Fibroblast of skin of left quadriceps (primary cell): ENCODE measurements around the gene SPATC1L.
"Not testable (repeated sequence)": the region's sequence is repeated elsewhere in the genome, so short reads cannot be mapped to it uniquely, and the experiment has no call there.

Source experiments
- DNase-seq, 2 experiments: peaks; one replicate each; pipeline ENCODE4 v3.0.0-alpha.2; 2013; ENCODE audit warnings: low read depth in 2 of 2

SPATC1L gene

DNA sequence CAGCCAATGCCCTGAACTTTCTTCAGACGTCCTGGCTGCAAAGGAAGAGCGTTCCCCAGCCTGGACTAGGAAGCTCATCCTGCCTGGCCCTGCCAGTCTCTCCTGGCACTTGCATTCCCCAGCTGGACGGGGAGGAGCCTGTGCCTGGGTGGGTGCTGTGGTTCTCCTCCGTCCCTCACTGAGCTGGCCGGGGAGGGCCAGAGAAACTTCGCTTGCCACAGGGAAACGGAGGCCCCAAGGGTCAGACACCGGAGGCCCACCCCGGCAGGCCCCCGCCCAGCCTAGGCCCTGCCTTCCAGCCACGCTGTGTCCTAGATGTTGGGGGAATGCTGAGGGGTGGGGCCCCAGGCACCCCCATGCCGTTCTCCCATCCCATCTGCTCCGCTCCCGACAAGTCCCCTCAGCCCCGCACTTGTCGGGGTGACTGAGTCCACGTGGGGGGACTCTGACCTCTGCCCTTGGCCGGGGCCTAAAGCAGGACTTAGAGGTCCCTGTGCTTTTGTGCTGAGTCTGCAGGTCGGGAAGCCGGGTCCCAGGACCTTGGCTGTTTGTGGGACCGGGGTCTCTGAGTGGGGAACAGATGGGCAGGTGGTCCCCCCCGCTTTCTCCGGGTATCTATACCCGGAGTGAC is 33.7 kb downstream of the SPATC1L start:
- DNase-seq: no peak

DNA sequence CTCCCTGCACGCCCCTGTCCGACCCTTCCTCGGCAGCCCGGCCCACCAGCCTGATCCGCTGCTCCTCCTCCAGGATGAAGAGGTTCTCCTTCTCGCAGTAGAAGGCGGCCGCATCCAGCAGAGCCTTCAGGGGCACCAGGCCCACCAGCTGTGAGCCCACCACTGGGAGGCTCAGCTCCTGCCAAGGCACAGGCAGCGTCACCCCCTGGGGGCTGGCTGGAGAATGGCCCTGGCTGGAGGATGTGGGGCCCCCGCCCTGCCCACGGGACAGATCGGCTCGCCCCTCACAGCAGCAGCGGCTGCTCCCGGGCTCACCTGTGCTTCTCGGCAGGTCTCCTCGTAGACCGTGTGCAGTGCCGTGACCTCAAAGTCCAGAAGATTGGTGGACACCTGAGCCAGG is 34.2 kb downstream of the SPATC1L start:
- DNase-seq: no peak

DNA sequence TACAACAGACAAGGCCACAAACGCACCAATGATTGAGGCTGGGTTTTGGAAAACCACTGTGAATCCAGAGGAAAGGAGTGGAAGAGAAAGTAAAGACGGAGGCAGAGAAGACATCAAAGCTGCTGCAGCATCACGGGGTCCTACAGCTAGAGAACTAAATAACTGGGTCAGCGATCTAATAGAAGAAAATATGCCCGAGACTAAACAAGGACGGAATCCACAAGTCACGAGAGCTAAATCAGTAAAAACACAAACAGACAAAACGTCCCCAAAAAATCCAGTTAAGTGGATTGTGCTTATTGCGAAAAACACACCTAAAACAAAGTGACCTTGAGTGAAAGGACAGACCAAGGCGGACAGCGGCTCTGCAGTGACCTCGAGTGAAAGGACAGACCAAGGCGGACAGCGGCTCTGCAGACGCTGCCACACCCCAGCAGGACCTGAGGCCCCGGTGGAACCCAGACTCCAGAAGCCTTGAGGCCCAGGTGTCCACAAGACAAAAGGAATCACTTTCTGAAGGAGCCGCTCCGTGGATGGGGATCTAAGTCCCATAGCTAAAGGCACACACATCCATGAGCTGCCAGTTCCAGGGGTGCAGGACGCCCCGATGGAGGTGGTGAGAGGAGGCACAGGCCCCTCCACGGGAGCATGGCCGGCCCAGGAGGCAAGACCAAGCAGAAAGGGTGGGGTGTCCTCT is 34.9 kb downstream of the SPATC1L start:
- no peak for DNase-seq

DNA sequence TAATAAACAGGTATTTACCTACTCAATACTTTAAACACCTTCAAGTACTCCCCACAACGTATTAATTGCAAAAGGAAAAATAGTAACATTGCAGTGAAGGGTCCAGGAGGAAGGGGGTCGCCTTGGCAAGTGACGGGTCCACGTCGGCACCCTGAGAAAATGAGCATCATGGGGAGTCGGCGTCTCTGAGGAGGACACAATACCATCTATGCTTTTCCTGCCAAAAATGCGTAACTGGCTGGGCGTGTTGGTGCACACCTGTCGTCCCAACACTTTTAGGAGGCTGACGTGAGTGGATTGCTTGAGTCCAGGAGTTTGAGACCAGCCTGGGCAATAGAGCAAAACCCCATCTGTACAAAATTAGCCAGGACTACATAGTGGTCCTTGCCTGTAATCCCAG is 36.2 kb downstream of the SPATC1L start:
- DNase-seq: no peak

DNA sequence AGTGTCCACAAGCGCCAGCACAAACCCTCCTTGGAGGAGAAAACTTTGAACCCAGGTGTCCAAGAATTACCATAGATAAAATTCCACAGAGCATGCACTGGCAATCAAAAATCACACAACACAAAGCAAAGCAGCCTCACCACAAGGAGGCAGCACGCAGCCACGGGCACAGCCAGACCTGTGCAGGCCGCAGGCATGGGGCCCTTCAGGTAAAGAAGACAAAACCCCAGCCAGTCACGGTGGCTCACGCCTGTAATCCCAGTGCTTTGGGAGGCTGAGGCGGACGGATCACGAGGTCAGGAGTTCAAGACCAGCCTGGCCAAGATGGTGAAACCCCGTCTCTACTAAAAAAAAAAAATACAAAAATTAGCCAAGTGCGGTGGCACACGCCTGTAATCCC is 36.8 kb downstream of the SPATC1L start:
- DNase-seq: not testable (repeated sequence)

DNA sequence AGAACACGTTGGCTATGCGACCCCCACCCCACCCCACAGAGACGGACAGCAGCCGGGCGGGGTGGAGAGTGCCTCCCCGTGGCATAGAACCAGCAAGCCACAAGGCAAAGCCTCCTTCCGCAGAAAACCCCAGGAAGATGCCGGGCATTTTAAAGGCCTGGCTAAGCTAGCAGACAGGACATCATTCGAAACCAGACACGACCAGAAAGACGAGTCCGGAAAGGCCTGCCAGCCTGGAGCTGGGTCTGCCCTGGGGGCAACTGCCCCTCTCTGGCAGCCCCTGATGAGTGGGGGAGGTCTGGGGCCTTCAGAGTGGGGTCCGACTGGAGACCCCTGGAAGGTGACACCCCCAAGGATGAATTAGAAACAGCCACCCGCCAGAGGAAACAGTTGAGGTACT is 37.4 kb downstream of the SPATC1L start:
- DNase-seq: no peak

DNA sequence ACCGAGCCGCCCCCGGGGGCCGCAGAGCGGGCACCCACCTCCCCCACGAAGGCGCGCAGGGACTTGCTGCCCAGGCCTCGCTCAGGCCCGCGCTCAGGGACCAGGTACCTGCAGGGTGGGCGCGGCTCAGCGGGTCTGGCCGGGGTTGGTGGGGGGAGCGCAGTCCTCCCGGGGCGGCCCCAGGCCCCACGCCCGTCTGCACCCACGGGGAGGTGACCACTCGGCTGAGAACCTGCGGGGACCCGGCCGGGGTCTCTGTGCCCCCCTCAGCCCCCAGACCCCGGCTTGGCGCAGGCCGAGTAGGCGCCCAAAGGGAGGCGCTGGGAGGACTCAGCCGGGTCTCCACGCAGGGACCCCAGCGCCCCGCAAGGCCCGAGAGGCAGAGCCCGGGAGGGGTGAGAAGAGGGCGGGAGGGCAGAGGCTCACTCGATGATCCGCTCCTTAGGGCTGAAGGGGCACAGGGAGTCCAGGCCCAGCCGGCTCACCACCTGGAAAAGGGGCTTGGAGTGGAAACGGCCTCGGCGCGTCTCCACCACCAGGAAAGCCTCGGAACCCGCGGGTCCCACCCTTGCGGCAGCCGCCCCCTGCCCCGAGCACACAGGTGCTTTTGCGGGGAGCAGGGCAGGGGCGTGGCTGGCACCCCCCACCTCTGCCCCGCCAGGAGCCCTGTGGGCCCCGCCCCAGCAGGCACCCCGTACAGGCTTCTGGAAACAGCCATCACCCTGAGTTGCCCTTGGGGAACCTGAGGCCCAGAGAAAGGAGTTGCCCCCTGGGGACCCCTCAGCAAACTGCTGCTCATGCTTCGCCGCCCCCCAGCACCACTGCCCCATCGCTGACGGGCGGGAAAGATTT is 38.2 kb downstream of the SPATC1L start:
- DNase-seq: no peak

DNA sequence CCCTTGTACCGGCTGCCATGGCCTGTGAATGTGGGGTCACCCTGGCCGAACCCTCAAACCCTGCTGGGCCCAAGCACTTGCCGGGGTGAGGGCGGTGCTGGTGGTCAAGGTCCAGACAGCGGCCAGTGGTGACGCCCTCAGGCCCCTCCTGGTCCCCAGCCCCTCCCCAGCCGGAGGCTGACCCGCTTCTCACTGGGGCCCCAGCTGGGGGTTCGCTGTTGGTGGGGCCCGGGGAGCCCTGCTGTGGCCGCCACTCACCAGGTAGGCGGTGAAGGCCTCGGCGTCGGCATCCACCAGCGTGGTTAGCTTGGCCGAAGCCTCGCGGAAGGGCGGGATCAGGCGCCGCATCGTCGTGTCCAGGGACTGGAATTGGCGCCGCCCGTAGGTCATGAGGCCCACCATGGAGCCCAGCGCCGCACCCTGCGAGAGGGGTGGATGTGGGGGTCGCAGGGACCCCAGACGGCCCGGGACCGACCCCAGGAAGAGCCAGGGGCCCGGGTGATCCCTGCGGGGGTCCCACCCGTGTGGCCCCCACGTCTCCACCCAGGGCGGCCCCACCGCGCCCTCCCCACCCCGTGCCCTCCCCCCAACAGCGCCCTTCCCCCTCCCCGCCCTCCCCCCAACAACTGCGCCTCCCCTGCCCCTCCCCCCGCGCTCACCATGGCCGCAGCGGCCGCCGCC is 39.0 kb downstream of the SPATC1L start:
- no peak for DNase-seq

DNA sequence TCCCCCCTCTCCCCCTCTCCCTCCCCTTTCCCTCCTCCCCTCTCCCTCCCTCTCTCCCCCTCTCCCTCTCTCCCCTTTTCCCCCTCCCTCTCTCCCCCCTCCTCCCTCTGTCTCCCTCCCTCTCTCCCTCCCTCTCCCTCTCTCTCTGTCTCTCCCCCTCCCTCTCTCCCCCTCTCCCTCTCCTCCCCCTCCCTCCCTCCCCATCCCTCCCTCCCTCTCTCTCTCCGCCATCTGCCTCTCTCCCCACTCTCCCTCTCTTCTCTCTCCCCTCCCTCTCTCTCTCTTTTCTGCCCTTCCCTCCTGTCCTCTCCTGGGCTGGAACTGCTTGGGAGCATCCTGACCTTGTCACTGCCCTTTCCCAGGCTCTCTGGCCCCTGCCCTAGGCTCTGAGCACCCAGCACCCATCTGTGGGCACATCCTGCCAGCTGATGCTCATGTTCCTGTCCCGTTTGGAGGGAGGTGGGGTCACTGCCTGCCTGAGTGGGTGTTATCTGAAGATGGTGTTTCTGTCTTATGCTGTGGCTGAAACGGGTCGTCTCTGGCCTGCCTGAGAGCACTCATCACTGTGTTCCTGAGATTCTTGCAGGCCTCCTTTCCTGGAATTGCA is 39.7 kb downstream of the SPATC1L start:
- DNase-seq: no peak

DNA sequence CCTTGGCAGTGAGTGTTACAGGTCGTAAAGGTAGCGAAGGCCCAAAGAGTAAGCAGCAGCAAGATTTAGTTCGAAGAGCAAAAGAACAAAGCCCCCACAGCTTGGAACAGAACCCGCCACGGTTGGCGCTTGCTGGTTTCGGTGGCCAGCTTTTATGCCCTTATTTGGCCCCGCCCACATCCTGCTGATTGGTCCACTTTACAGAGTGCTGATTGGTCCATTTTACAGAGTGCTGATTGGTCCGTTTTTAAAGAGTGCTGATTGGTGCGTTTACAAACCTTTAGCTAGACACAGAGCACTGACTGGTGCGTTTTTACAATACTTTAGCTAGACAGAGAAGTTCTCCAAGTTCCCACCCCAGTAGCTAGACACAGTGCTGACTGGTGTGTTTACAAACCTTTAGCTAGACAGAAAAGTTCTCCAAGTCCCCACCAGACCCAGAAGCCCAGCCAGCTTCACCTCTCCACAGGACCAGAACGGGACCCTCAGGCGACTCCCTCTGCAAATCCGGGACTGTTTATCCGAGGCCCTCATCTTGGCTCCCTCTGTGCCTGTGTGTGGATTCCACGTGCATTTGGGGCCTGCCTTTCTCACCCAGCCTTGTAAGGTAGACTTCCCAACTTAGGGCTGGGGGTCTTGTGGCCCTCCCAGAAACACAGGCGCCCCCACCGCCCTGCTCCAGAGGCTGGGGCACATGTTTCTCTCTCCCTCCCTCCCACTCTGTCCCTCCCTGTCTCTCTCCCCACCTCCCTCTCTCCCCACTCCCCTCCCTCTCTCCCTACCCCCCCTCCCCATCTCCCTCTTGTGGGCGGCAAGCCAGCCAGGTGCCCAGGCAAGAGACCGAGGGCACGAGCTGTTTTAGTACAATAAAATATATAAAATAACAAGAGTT is 41.4 kb downstream of the SPATC1L start:
- DNase-seq: no peak

DNA sequence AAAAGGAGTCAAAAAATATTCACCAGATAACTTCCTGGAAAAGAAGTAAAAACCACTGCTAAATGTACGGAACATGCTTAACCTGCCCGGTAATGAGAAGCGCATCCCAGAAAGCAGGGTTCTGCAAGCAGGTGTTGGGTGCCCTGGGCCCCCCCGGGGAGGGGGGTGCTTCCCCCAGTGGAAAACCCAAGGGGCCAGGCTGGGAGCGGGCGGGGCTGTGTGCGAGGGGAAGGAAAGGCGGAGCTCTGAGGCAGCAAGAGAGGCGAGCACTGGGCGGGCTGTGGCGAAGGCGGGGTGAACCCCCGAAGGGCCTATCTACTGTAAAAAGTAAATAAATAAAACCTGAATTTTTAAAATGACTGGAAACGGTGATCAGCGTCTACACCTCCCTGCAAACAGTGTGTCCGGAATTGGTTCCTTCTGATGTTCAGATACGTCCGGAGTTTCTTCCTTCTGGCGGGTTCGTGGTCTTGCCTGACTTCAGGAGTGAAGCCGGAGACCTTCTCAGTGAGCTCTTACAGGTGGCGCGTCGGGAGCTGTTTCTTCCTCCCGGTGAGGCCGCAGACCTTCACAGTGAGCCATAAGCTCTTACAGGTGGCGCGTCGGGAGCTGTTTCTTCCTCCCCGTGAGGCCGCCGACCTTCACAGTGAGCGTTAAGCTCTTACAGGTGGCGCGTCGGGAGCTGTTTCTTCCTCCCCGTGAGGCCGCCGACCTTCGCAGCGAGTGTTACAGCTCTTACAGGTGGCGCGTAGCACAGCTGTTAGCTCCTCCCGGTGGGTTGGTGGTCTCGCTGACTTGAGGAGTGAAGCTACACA is 42.3 kb downstream of the SPATC1L start:
- no peak for DNase-seq

DNA sequence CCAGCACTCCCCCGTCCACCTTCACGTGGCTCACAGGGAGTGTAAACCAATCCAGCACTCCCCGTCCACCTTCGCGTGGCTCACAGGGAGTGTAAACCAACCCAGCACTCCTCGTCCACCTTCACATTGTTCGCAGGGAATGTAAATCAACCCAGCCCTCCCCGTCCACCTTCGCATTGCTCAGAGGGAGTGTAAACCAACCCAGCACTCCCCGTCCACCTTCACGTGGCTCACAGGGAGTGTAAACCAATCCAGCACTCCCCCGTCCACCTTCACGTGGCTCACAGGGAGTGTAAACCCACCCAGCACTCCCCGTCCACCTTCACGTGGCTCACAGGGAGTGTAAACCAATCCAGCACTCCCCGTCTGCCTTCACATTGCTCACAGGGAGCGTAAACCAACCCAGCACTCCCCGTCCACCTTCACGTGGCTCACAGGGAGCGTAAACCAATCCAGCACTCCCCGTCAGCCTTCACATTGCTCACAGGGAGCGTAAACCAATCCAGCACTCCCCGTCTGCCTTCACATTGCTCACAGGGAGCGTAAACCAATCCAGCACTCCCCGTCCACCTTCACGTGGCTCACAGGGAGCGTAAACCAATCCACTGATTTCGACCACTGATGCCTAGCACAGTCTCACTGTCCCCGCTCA is 43.8 kb downstream of the SPATC1L start:
- not testable (repeated sequence) for DNase-seq

DNA sequence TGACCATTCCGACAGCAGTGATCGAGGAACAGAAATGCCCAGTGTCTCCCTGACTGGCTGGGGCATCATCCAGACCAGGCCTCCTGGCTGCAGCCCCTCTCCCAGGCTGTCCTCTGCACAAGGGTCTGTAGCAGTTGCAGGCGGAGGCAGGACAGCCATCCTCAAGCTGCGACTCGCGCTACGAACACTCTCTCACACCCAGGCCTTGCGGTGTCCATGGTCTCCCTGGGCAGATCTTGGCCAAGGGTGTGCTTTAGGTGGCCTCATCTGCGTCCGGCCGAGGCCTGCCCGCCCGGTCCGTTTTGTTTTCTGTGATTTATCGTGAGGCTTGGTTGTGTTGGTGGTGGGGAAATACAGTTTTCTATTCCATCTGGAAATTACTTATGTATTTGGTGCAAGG is 44.6 kb downstream of the SPATC1L start:
- DNase-seq: no peak

DNA sequence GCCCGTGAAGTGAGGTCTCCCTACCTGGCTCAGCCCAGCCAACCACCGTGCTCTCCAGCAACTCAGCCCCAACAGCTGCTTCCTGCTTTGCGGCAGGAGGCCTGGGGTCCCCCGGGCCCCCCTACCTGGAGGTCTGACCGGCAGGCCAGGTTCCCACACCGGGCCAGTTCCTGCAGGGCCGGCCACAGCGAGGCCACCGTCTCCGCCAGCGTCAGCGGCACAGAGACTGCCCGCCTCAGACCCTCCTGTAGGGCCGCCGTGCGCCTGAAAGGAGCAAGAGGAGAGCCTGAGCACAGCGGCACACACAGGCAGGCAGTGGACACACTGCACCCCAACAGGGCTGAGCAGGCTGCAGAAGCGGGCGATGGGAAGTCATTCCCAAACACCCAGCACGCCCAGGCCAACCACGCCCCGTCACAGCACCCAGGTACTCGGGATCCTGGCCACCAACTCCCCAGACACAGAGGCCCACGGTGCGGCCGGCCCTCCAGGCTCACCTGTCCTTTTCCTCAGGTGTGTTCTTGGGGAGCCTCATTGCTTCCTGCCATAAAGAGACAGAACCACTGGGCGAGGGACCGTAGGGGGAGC is 45.8 kb downstream of the SPATC1L start:
- no peak for DNase-seq

DNA sequence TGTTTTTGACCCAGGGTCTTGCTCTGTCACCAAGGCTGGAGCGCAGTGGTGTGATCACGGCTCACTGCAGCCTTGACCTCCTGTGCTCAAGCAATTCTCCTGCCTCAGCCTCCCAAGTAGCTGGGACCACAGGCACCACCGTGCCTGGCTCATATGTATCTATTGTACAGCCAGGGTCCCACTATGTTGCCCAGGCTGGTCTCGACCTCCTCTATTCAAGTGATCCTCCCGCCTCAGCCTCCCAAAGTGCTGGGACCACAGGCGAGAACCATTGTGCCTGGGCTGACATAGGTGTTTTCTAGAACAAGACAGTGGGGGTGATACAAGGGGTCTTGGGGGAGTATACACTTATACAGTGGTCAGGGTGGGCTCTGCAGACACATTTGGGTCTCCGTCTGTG is 46.4 kb downstream of the SPATC1L start:
- no peak for DNase-seq

DNA sequence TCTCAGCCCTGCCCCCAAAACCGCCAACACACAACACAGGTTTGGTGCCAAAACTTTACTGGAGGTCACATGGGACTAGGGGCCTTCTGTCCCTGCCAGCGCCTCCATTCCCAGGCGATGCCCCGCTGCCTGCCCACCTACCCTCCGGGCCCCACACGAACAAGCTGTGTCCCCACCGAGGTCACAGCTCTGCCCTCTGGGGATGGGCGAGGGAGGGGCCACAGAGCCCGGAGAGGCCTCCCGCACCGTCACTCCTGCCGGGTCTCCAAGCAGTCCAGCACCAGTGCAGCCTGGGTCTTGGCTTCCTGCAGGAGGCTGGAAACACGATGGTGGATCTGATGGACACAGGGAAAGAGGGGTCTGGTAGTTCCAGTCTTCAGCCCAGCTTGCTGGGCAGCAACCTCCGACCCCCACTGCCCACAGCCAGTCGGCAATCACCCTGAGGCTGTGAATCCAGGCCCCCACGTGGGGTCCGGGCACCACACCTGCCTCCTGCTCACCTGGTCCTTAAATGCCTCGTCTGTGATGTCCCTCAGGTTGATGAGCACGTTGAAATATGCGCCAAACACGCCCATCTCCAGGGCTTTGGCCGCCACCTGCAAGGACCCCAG is 47.4 kb downstream of the SPATC1L start:
- DNase-seq: no peak

DNA sequence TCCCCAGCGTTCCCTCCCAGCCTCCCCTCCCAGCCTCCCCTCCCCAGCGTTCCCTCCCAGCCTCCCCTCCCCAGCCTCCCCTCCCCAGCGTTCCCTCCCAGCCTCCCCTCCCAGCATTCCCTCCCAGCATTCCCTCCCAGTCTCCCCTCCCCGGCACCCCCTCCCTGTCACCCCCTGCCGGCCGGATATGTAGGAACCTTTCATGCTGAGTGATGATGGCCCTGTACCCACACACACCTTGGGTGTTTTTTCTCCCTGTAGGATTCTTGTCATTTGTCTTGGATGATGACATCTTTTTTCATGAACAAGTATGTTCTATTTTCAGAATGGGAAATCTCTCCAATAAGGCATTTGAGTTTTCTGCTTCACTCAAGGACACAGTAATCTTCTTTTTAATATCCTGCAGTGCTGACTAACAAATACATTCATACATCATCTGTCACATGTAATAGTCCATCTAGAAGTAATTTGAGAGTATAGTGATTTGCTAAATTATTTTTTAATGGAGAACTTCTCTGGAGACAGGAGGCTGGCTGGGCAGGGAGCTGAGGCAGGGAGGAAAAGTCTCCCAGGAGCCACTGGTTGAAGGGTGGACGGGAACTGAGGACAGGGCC is 48.4 kb downstream of the SPATC1L start:
- DNase-seq: no peak
